GM23248 (cell line): Measurements from ENCODE around the gene ARHGEF37. TPM values are rescaled to one million over a fixed set of nuclear protein-coding genes. Genes with fewer than 3 reads are reported as not detected.

ENCODE experiments used
- DNase-seq: peaks from one replicate; pipeline ENCODE4 v3.0.0-alpha.2; 2015
- H2AFZ ChIP-seq: fragments of 200-600 bp; sonication (generic); 2 replicates; pipeline ENCODE4 v1.6.1; 2016; ENCODE audit warnings: antibody characterized with exemption
- H3F3A ChIP-seq: fragments of 200-600 bp; sonication (generic); 2 replicates; pipeline ENCODE4 v1.6.1; 2016; ENCODE audit warnings: mild to moderate bottlenecking, antibody characterized with exemption, mixed run types; ENCODE audit not compliant: insufficient read depth
- H3K27ac ChIP-seq: fragments of 200-600 bp; sonication (generic); 2 replicates; pipeline ENCODE4 v1.5.1; 2016; ENCODE audit warnings: mild to moderate bottlenecking
- H3K27me3 ChIP-seq: fragments of 200-600 bp; sonication (generic); replicated peaks from 2 replicates; pipeline ENCODE4 v1.6.1; 2016; ENCODE audit warnings: mild to moderate bottlenecking; ENCODE audit not compliant: insufficient read depth
- H3K36me3 ChIP-seq: fragments of 200-600 bp; sonication (generic); 2 replicates; pipeline ENCODE4 v1.6.1; 2016; ENCODE audit warnings: low read depth, mild to moderate bottlenecking
- H3K4me1 ChIP-seq: fragments of 200-600 bp; sonication (generic); 2 replicates; pipeline ENCODE4 v1.6.1; 2016; ENCODE audit warnings: mild to moderate bottlenecking; ENCODE audit not compliant: insufficient read depth
- H3K4me2 ChIP-seq: fragments of 200-600 bp; sonication (generic); one replicate; pipeline ENCODE4 v1.6.1; 2016; ENCODE audit warnings: mild to moderate bottlenecking; ENCODE audit not compliant: unreplicated experiment
- H3K4me3 ChIP-seq: fragments of 200-600 bp; sonication (generic); 2 replicates; pipeline ENCODE4 v1.5.1; 2016; ENCODE audit warnings: mild to moderate bottlenecking
- H3K79me2 ChIP-seq: fragments of 200-600 bp; sonication (generic); 2 replicates; pipeline ENCODE4 v1.6.1; 2016; ENCODE audit warnings: mild to moderate bottlenecking; ENCODE audit not compliant: insufficient read depth
- H3K9ac ChIP-seq: fragments of 200-600 bp; sonication (generic); 2 replicates; pipeline ENCODE4 v1.6.1; 2016; ENCODE audit warnings: mild to moderate bottlenecking
- H3K9me2 ChIP-seq: fragments of 200-600 bp; sonication (generic); 2 replicates; pipeline ENCODE4 v1.6.1; 2016; ENCODE audit warnings: mixed run types, mild to moderate bottlenecking, moderate library complexity; ENCODE audit not compliant: insufficient read depth
- H3K9me3 ChIP-seq: fragments of 200-600 bp; sonication (generic); one replicate; pipeline ENCODE4 v1.6.1; 2017; ENCODE audit warnings: low read depth
- H4K20me1 ChIP-seq: fragments of 200-600 bp; sonication (generic); 2 replicates; pipeline ENCODE4 v1.6.0; 2016; ENCODE audit not compliant: insufficient read depth
- EZH2 ChIP-seq: fragments of 200-600 bp; sonication (generic); IDR thresholded peaks from 2 replicates; pipeline ENCODE4 v1.6.1; 2018; ENCODE audit warnings: antibody characterized with exemption, mild to moderate bottlenecking; ENCODE audit not compliant: insufficient read depth, poor library complexity, severe bottlenecking
- EZH2phosphoT487 ChIP-seq: fragments of 200-600 bp; sonication (generic); IDR thresholded peaks from 2 replicates; pipeline ENCODE4 v1.6.1; 2018; ENCODE audit warnings: antibody characterized with exemption, moderate library complexity, mild to moderate bottlenecking, low read depth; ENCODE audit not compliant: insufficient read depth
- WGBS, 2 experiments: methylation state at CpG; one replicate each; pipeline ENCODE4 v1.1.6; 2015 to 2017; ENCODE audit warnings: low lambda C conversion rate in 2 of 2, low coverage in 1 of 2; ENCODE audit errors: missing lambda C conversion rate in 2 of 2; 5-methylcytosine and 5-hydroxymethylcytosine counted together
- in situ Hi-C: fragments of 300-500 bp; cut with MboI; formaldehyde crosslinking; loops from 2 replicates; pipeline ENCODE4 v1.15.0; 2020
- polyA plus RNA-seq: library from polyadenylated mRNA; unstranded; fragments of >200 nt; fragmentation: Nextera tagmentation; extraction: Ambion mirVana; gene quantifications from 2 replicates; pipeline ENCODE4 v1.2.1, GENCODE V29; 2016
- total RNA-seq: library from RNA; depleted of rRNA; stranded (reverse); fragments of >200 nt; shearing (Covaris generic); gene quantifications from 2 replicates; pipeline ENCODE4 v1.2.3, GENCODE V29; 2014

ARHGEF37 gene
- total and polyA plus RNA-seq, 2 experiments from 2014 or later: 0.51 to 0.97 TPM

DNA sequence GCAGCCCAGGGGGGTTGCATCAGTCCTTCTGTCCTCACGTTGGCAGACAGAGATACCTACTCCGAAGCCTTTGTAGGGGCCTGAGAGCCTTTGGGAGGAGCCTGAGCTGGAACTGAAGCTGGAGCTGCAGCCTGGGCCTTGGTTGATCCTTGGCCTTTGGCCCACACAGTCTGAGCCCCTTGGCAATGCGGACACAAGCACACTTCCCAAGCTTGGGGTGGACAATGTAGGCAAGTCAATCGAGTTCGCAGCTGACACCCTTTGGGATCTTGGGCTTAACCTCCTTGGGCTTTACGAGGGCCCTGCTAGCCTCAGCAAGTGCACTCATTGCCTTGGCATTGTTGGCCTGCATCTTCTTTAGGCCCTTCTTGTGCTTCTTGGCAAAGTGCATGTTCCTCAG, 36.0 kb upstream of the ARHGEF37 start:
- 77% methylated on average over 6 of the region's 6 CpGs for WGBS, 2 experiments
- in situ Hi-C loops: no loop called here
- H3K36me3 ChIP-seq: peaks cover 59% of the 10 kb centered on the region

DNA sequence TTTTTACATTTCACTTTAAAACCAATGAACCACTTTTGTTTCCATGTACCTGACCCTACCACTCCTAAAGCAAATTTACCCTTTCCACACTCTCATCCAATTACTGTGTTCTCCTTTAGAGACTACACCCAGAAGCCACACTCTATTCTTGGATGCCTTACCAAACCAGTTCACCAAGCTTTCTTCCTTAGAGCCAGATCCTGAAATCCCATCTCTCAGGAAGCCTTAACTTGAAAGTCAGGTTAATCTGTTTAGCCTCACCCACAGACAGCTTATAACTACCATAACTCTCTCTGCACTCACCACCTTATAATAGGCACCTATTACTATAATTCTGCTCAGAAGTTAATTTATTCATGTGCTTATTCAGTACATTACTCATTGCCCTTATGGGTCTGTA, 34.3 kb upstream of the ARHGEF37 start:
- peaks cover 90% of the 10 kb centered on the region for H3K79me2 ChIP-seq
- peak overlapping the region; percentile 98 for H3K4me3 ChIP-seq
- H4K20me1 ChIP-seq: peaks cover 20% of the 10 kb centered on the region; the same call in 1 of the 2 replicates
- peak overlapping the region; percentile 97 for H3K4me2 ChIP-seq
- H3K9me3 ChIP-seq: no peaks in the 10 kb centered on the region
- TF ChIP-seq EZH2: no peak
- no peak for TF ChIP-seq EZH2phosphoT487
- H2AFZ ChIP-seq: no peak overlapping the region
- peaks cover 26% of the 10 kb centered on the region for H3K4me1 ChIP-seq
- H3K27ac ChIP-seq: peak overlapping the region; percentile 96
- H3K27me3 ChIP-seq: no peaks in the 10 kb centered on the region
- DNase-seq: peak; percentile 45
- no peaks in the 10 kb centered on the region for H3K9me2 ChIP-seq
- H3K36me3 ChIP-seq: peaks cover 59% of the 10 kb centered on the region
- peaks cover 59% of the 10 kb centered on the region for H3F3A ChIP-seq
- in situ Hi-C loops: no loop called here
- H3K9ac ChIP-seq: peak overlapping the region; percentile 50

More for the DNA sequence above, 36.0 kb upstream of the ARHGEF37 start:
- no peaks in the 10 kb centered on the region for H3K9me2 ChIP-seq
- H3F3A ChIP-seq: peaks cover 62% of the 10 kb centered on the region
- H3K9ac ChIP-seq: no peak overlapping the region
- H3K27ac ChIP-seq: no peak overlapping the region
- peaks cover 32% of the 10 kb centered on the region for H3K4me1 ChIP-seq
- H2AFZ ChIP-seq: no peak overlapping the region
- peaks cover 98% of the 10 kb centered on the region for H3K79me2 ChIP-seq
- DNase-seq: peak; percentile 13
- H3K4me2 ChIP-seq: no peak overlapping the region
- no peaks in the 10 kb centered on the region for H3K27me3 ChIP-seq
- TF ChIP-seq EZH2phosphoT487 (no peak), EZH2 (no peak)
- no peaks in the 10 kb centered on the region for H3K9me3 ChIP-seq
- peaks cover 30% of the 10 kb centered on the region; the same call in 1 of the 2 replicates for H4K20me1 ChIP-seq
- no peak overlapping the region for H3K4me3 ChIP-seq

DNA sequence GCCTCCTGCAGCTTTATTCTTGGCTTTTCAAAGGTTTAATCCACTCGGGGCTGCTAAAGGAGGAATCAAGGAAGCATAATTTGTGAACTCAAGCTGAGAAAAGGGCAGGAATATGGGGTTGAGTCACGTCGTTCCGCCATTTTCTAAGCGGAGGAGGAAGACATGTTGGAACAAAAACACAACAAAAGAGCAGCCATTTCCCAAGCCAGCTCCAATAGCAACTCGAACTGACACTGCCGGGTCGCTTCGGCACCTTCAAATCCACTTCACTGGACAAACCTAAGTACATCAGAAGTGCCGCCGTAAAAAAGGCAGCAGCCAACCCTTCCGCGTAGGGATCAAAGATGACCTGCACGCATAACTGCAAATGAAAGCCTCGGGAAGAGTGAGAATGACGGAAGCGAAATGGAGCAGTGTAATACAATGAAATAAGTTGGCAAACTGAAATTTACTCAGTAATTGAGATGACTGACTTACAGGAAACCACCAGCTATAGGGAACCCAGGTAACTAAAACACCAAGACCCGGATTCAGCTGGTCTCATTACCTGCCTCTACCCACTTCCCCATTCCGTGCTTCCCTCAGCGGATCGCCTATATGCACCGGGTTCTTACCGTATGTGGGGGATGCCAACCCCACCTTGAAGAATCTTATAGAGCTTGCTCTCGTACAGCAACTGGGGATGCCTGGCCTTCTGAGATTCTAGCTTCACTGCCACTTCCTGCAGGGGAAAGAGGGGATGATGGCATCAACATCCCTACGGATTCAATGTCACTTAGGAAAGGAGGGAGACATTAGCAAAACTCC, 31.6 kb upstream of the ARHGEF37 start:
- H3K9me3 ChIP-seq: no peaks in the 10 kb centered on the region
- peak overlapping the region; percentile 100 for H3K9ac ChIP-seq
- TF ChIP-seq EZH2 (no peak), EZH2phosphoT487 (no peak)
- no peaks in the 10 kb centered on the region for H3K27me3 ChIP-seq
- H3K4me2 ChIP-seq: peak overlapping the region; percentile 97
- no peaks in the 10 kb centered on the region for H3K9me2 ChIP-seq
- WGBS, 2 experiments: 0 to 1% methylated on average over 25 of the region's 25 CpGs
- H3F3A ChIP-seq: peaks cover 48% of the 10 kb centered on the region
- DNase-seq: peak; percentile 83
- H3K4me1 ChIP-seq: peaks cover 32% of the 10 kb centered on the region
- H3K79me2 ChIP-seq: peaks cover 76% of the 10 kb centered on the region
- in situ Hi-C loops: loop anchor here (5.0 kb wide), 1 partner anchor 107 kb away; no protein-coding TSS in a partner anchor
- peaks cover 10% of the 10 kb centered on the region; the same call in 1 of the 2 replicates for H4K20me1 ChIP-seq
- H2AFZ ChIP-seq: no peak overlapping the region
- peak overlapping the region; percentile 98 for H3K4me3 ChIP-seq
- H3K36me3 ChIP-seq: peaks cover 49% of the 10 kb centered on the region
- H3K27ac ChIP-seq: peak overlapping the region; percentile 96

DNA sequence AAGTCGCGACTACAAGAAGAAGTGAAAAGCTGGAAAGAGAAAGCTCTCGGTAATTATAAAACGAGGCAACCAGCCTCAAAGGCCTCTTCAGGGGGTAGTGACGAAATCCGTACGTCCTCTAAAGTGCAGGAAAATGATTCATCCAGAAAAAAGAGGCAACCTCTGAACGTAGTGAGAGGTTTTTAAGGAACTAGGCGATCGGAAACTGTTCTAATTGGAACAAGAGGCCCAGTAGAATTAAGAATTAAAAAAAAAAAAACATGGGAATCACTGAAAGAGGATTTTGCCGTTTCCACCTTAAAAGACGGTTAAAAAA, 31.1 kb upstream of the ARHGEF37 start:
- Histone ChIP-seq H3K79me2 (peaks cover 70% of the 10 kb centered on the region), H3K27me3 (no peaks in the 10 kb centered on the region), H3K4me2 (peak overlapping the region; percentile 97), H3K9me3 (no peaks in the 10 kb centered on the region), H3F3A (peaks cover 48% of the 10 kb centered on the region), H3K36me3 (peaks cover 44% of the 10 kb centered on the region), H3K27ac (peak overlapping the region; percentile 96), H3K4me3 (peak overlapping the region; percentile 98), H2AFZ (no peak overlapping the region), H3K9me2 (no peaks in the 10 kb centered on the region), H3K9ac (peak overlapping the region; percentile 100), H3K4me1 (peaks cover 32% of the 10 kb centered on the region), H4K20me1 (peaks cover 10% of the 10 kb centered on the region; the same call in 1 of the 2 replicates)
- TF ChIP-seq EZH2phosphoT487 (no peak), EZH2 (no peak)
- in situ Hi-C loops: loop anchor here (5.0 kb wide), 1 partner anchor 108 kb away; no protein-coding TSS in a partner anchor
- peak; percentile 90 for DNase-seq
- WGBS, 2 experiments: 0 to 1% methylated on average over 12 of the region's 12 CpGs
